ENCODE data around the gene NCAPH2.

NCAPH2 gene

DNA sequence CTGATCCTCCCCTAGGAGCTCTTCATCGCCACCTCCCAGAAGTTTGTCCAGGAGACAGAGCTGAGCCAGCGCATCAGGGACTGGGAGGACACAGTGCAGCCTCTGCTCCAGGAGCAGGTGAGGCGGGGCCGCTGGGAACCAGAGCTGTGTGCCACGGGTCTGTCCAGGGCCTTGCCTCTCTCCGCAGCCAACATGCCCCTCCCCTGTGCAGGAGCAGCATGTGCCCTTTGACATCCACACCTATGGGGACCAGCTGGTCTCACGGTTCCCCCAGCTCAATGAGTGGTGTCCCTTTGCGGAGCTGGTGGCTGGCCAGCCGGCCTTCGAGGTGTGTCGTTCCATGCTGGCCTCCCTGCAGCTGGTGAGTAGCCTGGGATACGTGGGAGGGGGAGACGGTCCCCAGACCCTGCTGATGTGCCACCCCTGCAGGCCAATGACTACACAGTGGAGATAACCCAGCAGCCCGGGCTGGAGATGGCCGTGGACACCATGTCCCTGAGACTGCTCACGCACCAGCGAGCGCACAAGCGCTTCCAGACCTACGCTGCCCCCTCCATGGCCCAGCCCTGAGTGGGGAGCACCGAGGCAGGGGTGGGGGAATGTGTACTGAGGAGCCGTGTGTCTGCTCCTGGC lies 14.9 kb downstream of the NCAPH2 start:
- TF ChIP-seq, protein P1, sequence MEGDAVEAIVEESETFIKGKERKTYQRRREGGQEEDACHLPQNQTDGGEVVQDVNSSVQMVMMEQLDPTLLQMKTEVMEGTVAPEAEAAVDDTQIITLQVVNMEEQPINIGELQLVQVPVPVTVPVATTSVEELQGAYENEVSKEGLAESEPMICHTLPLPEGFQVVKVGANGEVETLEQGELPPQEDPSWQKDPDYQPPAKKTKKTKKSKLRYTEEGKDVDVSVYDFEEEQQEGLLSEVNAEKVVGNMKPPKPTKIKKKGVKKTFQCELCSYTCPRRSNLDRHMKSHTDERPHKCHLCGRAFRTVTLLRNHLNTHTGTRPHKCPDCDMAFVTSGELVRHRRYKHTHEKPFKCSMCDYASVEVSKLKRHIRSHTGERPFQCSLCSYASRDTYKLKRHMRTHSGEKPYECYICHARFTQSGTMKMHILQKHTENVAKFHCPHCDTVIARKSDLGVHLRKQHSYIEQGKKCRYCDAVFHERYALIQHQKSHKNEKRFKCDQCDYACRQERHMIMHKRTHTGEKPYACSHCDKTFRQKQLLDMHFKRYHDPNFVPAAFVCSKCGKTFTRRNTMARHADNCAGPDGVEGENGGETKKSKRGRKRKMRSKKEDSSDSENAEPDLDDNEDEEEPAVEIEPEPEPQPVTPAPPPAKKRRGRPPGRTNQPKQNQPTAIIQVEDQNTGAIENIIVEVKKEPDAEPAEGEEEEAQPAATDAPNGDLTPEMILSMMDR (conservative IDR thresholded peaks at IDR 0.05) = no peak
- H3K27ac ChIP-seq = no peak overlapping the region

DNA sequence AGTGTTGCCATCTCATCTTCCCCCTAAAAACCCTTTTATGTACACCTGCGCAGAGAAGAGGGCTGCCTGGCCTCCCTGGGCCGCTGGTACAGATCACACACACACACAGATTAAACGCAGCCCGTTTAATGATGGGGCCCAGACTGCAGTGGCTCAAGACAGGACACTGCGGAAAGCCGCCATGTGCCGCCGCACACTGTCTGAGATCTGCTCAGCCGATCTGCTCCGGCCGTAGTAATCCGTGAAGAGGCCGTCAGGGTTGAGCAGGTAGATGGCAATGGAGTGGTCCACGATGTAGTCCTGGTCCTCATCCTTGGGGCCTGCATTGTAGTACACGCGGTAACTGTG lies 15.4 kb downstream of the NCAPH2 start:
- H3K27ac ChIP-seq = no peak overlapping the region
- TF ChIP-seq, protein P1 (conservative IDR thresholded peaks at IDR 0.05) = no peak

DNA sequence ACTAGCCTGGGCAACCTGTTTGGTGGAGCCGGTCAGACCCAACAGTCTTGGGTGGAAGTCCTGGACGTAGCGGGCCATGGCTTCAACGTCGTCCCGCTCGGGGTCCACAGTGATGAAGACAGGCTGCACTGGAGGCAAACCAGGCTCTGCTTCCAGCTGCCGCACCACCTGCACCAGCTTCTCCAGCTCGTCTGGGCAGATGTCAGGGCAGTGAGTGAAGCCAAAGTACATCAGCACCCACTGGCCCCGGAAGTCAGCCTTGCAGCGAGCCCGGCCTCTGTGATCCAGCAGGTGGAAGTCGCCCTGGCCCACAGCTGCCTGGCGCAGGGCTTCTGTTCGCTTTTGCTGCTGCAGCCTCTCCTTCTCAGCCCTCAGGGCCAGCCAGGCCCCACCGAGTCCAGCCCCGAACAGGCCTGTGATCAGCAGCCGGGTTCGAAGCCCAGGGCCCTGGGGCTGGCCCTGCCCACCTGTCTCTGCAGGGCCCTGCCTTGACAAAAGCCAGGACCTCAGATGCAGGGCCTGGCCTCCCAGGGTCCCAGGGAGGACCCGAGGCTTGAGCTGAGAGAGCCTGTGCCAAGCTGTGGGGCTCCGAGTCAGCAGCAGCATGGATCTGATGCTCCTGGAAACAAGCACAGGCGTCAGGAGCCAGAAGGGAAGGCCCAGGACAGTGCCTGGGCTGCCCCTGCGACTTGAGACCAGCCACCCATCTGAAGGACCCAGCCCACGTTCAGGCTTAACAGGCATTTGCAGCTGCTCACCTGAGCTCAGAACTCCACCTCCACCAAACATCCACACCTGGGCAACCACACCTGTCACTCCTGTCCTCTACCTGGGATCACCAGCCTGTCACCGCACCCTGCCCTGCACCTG lies 16.0 kb downstream of the NCAPH2 start:
- TF ChIP-seq, protein P1 (conservative IDR thresholded peaks at IDR 0.05) = no peak
- H3K27ac ChIP-seq = peak overlapping the region; percentile 91

DNA sequence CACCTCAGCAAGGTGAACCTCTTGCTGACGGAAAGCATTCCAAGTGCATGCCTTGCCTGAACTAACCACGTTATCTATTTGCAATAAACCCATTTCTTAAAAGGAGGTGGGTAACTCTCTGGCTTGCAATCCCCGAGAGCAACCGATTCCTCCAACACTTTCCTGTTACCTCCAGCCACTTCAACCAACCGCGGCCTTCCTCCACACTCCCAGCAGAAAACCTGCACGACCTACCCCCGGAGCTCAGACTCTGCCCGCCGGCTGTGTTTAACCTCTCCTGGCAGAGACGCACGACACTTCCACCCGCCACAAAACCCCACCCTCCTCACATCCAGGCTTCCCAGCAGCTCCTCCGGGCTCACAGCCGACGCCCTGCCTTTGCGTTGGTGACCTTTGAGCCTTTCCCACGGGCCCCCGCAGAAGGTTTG lies 16.7 kb downstream of the NCAPH2 start:
- TF ChIP-seq, protein P1 (conservative IDR thresholded peaks at IDR 0.05) = no peak
- peak overlapping the region; percentile 91 for H3K27ac ChIP-seq

GRCh38 chr22:50525104-50525857 lies 17.3 kb downstream of the NCAPH2 start, which contains the start of gene SCO2:
Gene SCO2 (minus strand): TSS chr22:50525598. CDS start chr22:50524411, 1,187 bp downstream.
- peak within 1 kb of the TSS; percentile 91 for H3K27ac ChIP-seq
- TF ChIP-seq, protein P1 (conservative IDR thresholded peaks at IDR 0.05) = no peak

- TF ChIP-seq, protein P1 (conservative IDR thresholded peaks at IDR 0.05) = no peak; the same call in 1 of the 2 replicates
- H3K27ac ChIP-seq = peak overlapping the region; percentile 91
Measured at GRCh38 chr22:50525858-50526107, 17.8 kb downstream of the NCAPH2 start.
